RWPE2 (cell line): ENCODE measurements around the gene CDC42SE2.
"Not testable (repeated sequence)": the region's sequence is repeated elsewhere in the genome, so short reads cannot be mapped to it uniquely, and the experiment has no call there.

Experiments
- ATAC-seq: fragments of 200-7000 bp; cut with Tn5 transposase; 3 replicates; pipeline ENCODE4 v1.9.1; 2021; ENCODE audit warnings: low read depth
- DNase-seq: peaks from one replicate; pipeline ENCODE4 v3.0.0-alpha.2; 2020; ENCODE audit warnings: low spot score
- H3K27ac ChIP-seq: fragments of 450-650 bp; 2 replicates; pipeline ENCODE4 v1.5.1; 2017; ENCODE audit warnings: mild to moderate bottlenecking; ENCODE audit not compliant: poor library complexity, severe bottlenecking
- H3K27me3 ChIP-seq: fragments of 250-450 bp; sonication (Bioruptor Pico); 2 replicates; pipeline ENCODE4 v1.5.1; 2021; ENCODE audit warnings: mild to moderate bottlenecking, moderate library complexity; ENCODE audit not compliant: insufficient read depth, poor library complexity, severe bottlenecking
- H3K36me3 ChIP-seq: fragments of 250-450 bp; sonication (Bioruptor Pico); 2 replicates; pipeline ENCODE4 v1.5.1; 2020; ENCODE audit warnings: low read depth, mild to moderate bottlenecking, moderate library complexity
- H3K4me1 ChIP-seq: fragments of 250-450 bp; sonication (Bioruptor Pico); 2 replicates; pipeline ENCODE4 v1.5.1; 2021; ENCODE audit warnings: mild to moderate bottlenecking, moderate library complexity; ENCODE audit not compliant: insufficient read depth, poor library complexity, severe bottlenecking
- H3K4me3 ChIP-seq: fragments of 250-450 bp; sonication (Bioruptor Pico); 2 replicates; pipeline ENCODE4 v1.5.1; 2021; ENCODE audit warnings: mild to moderate bottlenecking, moderate library complexity; ENCODE audit not compliant: severe bottlenecking
- H3K9me3 ChIP-seq: fragments of 250-450 bp; sonication (Bioruptor Pico); 2 replicates; pipeline ENCODE4 v1.5.1; 2021; ENCODE audit warnings: mild to moderate bottlenecking, moderate library complexity; ENCODE audit not compliant: severe bottlenecking
- CTCF ChIP-seq: fragments of 450-650 bp; IDR thresholded peaks from one replicate; pipeline ENCODE4 v1.5.1; 2017; ENCODE audit warnings: mild to moderate bottlenecking, moderate library complexity; ENCODE audit not compliant: poor library complexity, severe bottlenecking

The CDC42SE2 gene

GRCh38 chr5:131328536-131329285, 64.9 kb downstream of the CDC42SE2 start:
- Histone ChIP-seq H3K4me1 (peaks cover 35% of the 10 kb centered on the region), H3K36me3 (peaks cover 8% of the 10 kb centered on the region; the same call in 1 of the 2 replicates), H3K27ac (peak overlapping the region; percentile 8), H3K4me3 (no peak overlapping the region), H3K9me3 (no peaks in the 10 kb centered on the region), H3K27me3 (no peaks in the 10 kb centered on the region)
- ATAC-seq (peak; percentile 98), DNase-seq (no peak)
- TF ChIP-seq CTCF: no peak

- Histone ChIP-seq H3K9me3 (no peaks in the 10 kb centered on the region), H3K27me3 (no peaks in the 10 kb centered on the region), H3K4me3 (no peak overlapping the region), H3K36me3 (peaks cover 6% of the 10 kb centered on the region; the same call in 1 of the 2 replicates), H3K27ac (peak overlapping the region; percentile 8), H3K4me1 (peaks cover 30% of the 10 kb centered on the region)
- ATAC-seq: no peak
- no peak for TF ChIP-seq CTCF
- DNase-seq: no peak
Measured at GRCh38 chr5:131329286-131329560, 65.4 kb downstream of the CDC42SE2 start.

GRCh38 chr5:131330031-131330430, 66.2 kb downstream of the CDC42SE2 start:
- DNase-seq (no peak), ATAC-seq (no peak)
- Histone ChIP-seq H3K27me3 (no peaks in the 10 kb centered on the region), H3K4me3 (no peak overlapping the region), H3K27ac (no peak overlapping the region), H3K36me3 (peaks cover 6% of the 10 kb centered on the region; the same call in 1 of the 2 replicates), H3K4me1 (peaks cover 30% of the 10 kb centered on the region), H3K9me3 (no peaks in the 10 kb centered on the region)
- no peak for TF ChIP-seq CTCF

- H3K27me3 ChIP-seq, H3K9me3 ChIP-seq, H3K27ac ChIP-seq, ATAC-seq, H3K4me1 ChIP-seq, H3K36me3 ChIP-seq, DNase-seq, H3K4me3 ChIP-seq: not testable (repeated sequence)
Measured at GRCh38 chr5:131335756-131336155, 71.9 kb downstream of the CDC42SE2 start.

- H3K36me3 ChIP-seq, ATAC-seq, H3K4me1 ChIP-seq, H3K27me3 ChIP-seq, H3K9me3 ChIP-seq, H3K27ac ChIP-seq, H3K4me3 ChIP-seq, DNase-seq: not testable (repeated sequence)
Measured at GRCh38 chr5:131336801-131337200, 72.9 kb downstream of the CDC42SE2 start.

- H3K9me3 ChIP-seq, H3K4me1 ChIP-seq, ATAC-seq, H3K27me3 ChIP-seq, DNase-seq, H3K4me3 ChIP-seq, H3K27ac ChIP-seq, H3K36me3 ChIP-seq: not testable (repeated sequence)
Measured at GRCh38 chr5:131337240-131338050, 73.6 kb downstream of the CDC42SE2 start.
